ENCODE measurements around the gene CSTF2.

DNA sequence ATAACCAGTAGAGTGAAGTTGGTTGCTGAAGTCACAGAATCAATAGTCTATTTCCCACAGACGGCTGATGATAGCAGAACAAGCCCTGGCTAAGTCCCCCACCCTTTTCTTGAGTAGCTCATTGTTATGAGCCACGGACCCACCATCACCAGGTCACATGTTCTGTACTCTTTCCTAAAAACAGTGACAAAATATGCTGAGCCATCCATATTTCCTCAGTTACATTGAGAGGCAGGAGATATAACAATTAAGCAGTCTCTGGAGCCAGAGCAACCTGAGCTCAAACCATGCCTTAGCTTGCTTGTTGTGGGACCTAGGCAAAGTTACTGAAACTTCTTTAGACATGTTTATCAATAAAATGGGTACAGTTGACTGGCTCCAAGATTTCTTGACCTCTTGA is 2.9 kb upstream of the CSTF2 start:
- no peak for TF ChIP-seq ATF2 (CRISPR knock-in tag; IDR thresholded peaks at IDR 0.05; ENCODE audit: borderline replicate concordance, low read depth)
- TF ChIP-seq, protein P1, sequence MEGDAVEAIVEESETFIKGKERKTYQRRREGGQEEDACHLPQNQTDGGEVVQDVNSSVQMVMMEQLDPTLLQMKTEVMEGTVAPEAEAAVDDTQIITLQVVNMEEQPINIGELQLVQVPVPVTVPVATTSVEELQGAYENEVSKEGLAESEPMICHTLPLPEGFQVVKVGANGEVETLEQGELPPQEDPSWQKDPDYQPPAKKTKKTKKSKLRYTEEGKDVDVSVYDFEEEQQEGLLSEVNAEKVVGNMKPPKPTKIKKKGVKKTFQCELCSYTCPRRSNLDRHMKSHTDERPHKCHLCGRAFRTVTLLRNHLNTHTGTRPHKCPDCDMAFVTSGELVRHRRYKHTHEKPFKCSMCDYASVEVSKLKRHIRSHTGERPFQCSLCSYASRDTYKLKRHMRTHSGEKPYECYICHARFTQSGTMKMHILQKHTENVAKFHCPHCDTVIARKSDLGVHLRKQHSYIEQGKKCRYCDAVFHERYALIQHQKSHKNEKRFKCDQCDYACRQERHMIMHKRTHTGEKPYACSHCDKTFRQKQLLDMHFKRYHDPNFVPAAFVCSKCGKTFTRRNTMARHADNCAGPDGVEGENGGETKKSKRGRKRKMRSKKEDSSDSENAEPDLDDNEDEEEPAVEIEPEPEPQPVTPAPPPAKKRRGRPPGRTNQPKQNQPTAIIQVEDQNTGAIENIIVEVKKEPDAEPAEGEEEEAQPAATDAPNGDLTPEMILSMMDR (IDR thresholded peaks at IDR 0.05), result no peak
- TF ChIP-seq ZNF512 (CRISPR knock-in tag; IDR thresholded peaks at IDR 0.05; ENCODE audit: borderline replicate concordance), result no peak
- TF ChIP-seq NR2C2 (CRISPR knock-in tag; IDR thresholded peaks at IDR 0.05), result no peak
- TF ChIP-seq MLX (CRISPR knock-in tag; IDR thresholded peaks at IDR 0.05), result no peak
- no peak for TF ChIP-seq SP1 (CRISPR knock-in tag; conservative IDR thresholded peaks at IDR 0.05)
- TF ChIP-seq, protein P2, sequence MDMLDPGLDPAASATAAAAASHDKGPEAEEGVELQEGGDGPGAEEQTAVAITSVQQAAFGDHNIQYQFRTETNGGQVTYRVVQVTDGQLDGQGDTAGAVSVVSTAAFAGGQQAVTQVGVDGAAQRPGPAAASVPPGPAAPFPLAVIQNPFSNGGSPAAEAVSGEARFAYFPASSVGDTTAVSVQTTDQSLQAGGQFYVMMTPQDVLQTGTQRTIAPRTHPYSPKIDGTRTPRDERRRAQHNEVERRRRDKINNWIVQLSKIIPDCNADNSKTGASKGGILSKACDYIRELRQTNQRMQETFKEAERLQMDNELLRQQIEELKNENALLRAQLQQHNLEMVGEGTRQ (CRISPR knock-in tag; IDR thresholded peaks at IDR 0.05), result no peak
- TF ChIP-seq, protein P3, sequence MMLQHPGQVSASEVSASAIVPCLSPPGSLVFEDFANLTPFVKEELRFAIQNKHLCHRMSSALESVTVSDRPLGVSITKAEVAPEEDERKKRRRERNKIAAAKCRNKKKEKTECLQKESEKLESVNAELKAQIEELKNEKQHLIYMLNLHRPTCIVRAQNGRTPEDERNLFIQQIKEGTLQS (CRISPR knock-in tag; conservative IDR thresholded peaks at IDR 0.05), result no peak
- TF ChIP-seq, protein P4, sequence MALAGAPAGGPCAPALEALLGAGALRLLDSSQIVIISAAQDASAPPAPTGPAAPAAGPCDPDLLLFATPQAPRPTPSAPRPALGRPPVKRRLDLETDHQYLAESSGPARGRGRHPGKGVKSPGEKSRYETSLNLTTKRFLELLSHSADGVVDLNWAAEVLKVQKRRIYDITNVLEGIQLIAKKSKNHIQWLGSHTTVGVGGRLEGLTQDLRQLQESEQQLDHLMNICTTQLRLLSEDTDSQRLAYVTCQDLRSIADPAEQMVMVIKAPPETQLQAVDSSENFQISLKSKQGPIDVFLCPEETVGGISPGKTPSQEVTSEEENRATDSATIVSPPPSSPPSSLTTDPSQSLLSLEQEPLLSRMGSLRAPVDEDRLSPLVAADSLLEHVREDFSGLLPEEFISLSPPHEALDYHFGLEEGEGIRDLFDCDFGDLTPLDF (CRISPR knock-in tag; IDR thresholded peaks at IDR 0.05), result no peak
- TF ChIP-seq TP53 (CRISPR knock-in tag; IDR thresholded peaks at IDR 0.05), result no peak
- no peak for TF ChIP-seq ZNF396 (CRISPR knock-in tag; IDR thresholded peaks at IDR 0.05; ENCODE audit: borderline replicate concordance)
- TF ChIP-seq ZNF423 (CRISPR knock-in tag; IDR thresholded peaks at IDR 0.05), result no peak

All from WTC11 (cell line).